ENCODE data around the gene GSDME. TPM values are rescaled to one million over a fixed set of nuclear protein-coding genes. Genes with fewer than 3 reads are reported as not detected.
"Not testable (repeated sequence)": the region's sequence is repeated elsewhere in the genome, so short reads cannot be mapped to it uniquely, and the experiment has no call there.

GSDME gene
- total RNA-seq, 4 donors from 2014 or later = 0.87 to 16.3 (median 10.4) TPM

GRCh38 chr7:24737281-24737680 lies 20.0 kb downstream of the GSDME start:
- Histone ChIP-seq H3K27me3 (no peaks in the 10 kb centered on the region), H3K9me3 (peaks cover 0 to 4% (median 0%) of the 10 kb centered on the region in 3 donors), H3K27ac (no peak overlapping the region), H3K36me3 (no peaks in the 10 kb centered on the region), H3K4me1 (no peaks in the 10 kb centered on the region), H3K4me3 (no peak overlapping the region)
- TF ChIP-seq POLR2A (IDR thresholded peaks at IDR 0.05) (no peak), CTCF (IDR thresholded peaks at IDR 0.05) (no peak)
- DNase-seq = no peak
- 33 to 42% methylated on average over 1 of the region's 1 CpG for WGBS, 2 donors
- intact Hi-C loops (cut with DNase I) = no loop called here

DNA sequence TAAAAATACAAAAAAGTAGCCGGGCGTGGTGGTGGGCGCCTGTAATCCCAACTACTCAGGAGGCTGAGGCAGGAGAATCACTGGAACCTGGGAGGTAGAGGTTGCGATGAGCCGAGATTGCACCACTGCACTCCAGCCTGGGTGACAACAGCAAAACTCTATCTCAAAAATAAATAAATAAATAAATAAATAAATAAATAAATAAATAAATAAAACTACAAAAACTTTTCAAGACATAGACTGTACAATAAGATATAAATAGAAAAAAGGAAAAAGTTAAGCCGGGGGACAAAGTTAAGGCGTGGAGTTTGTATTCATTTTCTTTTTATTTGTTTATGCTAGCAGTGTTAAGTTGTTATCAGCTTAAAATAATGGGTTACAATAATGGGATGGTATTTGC lies 21.7 kb downstream of the GSDME start:
- H3K9me3 ChIP-seq; H3K36me3 ChIP-seq; intact Hi-C loops (cut with DNase I); H3K27ac ChIP-seq; DNase-seq; H3K4me1 ChIP-seq; H3K4me3 ChIP-seq; H3K27me3 ChIP-seq: not testable (repeated sequence)
- 80 to 93% methylated on average over 7 of the region's 7 CpGs for WGBS, 2 donors

- intact Hi-C loops (cut with DNase I) = no loop called here
Observed at GRCh38 chr7:24734306-24734705, 23.0 kb downstream of the GSDME start.

DNA sequence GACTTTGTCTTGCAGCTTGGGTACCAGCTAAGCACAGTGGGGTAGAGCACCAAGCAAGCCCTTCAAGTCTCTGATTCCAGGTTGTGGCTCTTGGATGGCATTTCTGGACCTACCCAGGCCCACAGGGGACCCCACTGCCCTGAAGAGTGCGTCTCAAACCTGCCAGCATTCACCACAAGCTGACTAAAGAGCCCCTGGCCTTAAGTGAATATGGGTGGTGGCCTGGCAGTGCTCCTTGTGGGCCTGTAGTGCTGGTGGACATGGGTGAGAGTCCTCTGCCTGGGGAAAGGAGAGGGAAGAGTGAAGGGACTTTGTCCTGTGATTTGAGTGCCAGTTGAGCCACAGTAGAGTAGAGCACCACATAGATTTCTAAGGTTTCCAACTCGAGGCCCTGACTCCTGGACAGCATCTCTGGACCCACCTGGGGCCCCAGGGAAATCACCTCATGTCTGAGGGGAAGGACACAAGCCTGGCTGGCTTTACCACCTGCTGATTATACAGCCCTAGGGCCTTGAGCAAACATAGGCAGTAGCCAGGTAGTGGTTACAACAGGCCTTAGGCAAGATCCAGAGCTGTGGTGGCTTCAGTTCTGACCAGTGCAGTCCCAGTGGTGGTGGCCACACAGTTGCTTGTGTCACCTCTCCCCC lies 23.7 kb downstream of the GSDME start:
- no peak for TF ChIP-seq CTCF (IDR thresholded peaks at IDR 0.05)
- TF ChIP-seq POLR2A (IDR thresholded peaks at IDR 0.05) = no peak
- H3K4me1 ChIP-seq = peaks cover 0 to 8% (median 0%) of the 10 kb centered on the region in 3 donors
- H3K27me3 ChIP-seq = no peaks in the 10 kb centered on the region
- H3K4me3 ChIP-seq = no peak overlapping the region
- WGBS, 2 donors = 57 to 63% methylated on average over 1 of the region's 2 CpGs
- H3K36me3 ChIP-seq = no peaks in the 10 kb centered on the region
- intact Hi-C loops (cut with DNase I) = no loop called here
- no peak overlapping the region for H3K27ac ChIP-seq
- peaks cover 0 to 3% (median 0%) of the 10 kb centered on the region in 3 donors for H3K9me3 ChIP-seq
- DNase-seq = no peak

More at GRCh38 chr7:24734306-24734705, 23.0 kb downstream of the GSDME start:
- no peaks in the 10 kb centered on the region for H3K27me3 ChIP-seq
- peaks cover 0 to 4% (median 0%) of the 10 kb centered on the region in 3 donors for H3K9me3 ChIP-seq
- H3K4me3 ChIP-seq = no peak overlapping the region
- H3K27ac ChIP-seq = no peak overlapping the region
- TF ChIP-seq POLR2A (IDR thresholded peaks at IDR 0.05) (no peak), CTCF (IDR thresholded peaks at IDR 0.05) (no peak)
- H3K4me1 ChIP-seq = peaks cover 0 to under 1% (median 0%) of the 10 kb centered on the region in 3 donors
- H3K36me3 ChIP-seq = no peaks in the 10 kb centered on the region
- DNase-seq = no peak

- Histone ChIP-seq H3K4me3 (no peak overlapping the region), H3K27ac (no peak overlapping the region), H3K27me3 (no peaks in the 10 kb centered on the region), H3K9me3 (no peaks in the 10 kb centered on the region), H3K4me1 (peaks cover 0 to 12% (median 0%) of the 10 kb centered on the region in 3 donors), H3K36me3 (no peaks in the 10 kb centered on the region)
- no peak for TF ChIP-seq POLR2A (IDR thresholded peaks at IDR 0.05)
- no peak for TF ChIP-seq CTCF (IDR thresholded peaks at IDR 0.05)
- no peak for DNase-seq
- WGBS, 2 donors = 90 to 93% methylated on average over 3 of the region's 4 CpGs
- intact Hi-C loops (cut with DNase I) = no loop called here
Observed at GRCh38 chr7:24732646-24733413, 24.4 kb downstream of the GSDME start.
